HG03558 (cell line): Measurements from ENCODE around the gene ATP1A1.

ENCODE experiments used
- ATAC-seq: cut with Tn5 transposase; IDR thresholded peaks from one replicate; pipeline ENCODE4 v1.9.1; 2021; ENCODE audit warnings: moderate number of reproducible peaks; ENCODE audit not compliant: unreplicated experiment; ENCODE audit errors: extremely low read depth

The ATP1A1 gene

DNA sequence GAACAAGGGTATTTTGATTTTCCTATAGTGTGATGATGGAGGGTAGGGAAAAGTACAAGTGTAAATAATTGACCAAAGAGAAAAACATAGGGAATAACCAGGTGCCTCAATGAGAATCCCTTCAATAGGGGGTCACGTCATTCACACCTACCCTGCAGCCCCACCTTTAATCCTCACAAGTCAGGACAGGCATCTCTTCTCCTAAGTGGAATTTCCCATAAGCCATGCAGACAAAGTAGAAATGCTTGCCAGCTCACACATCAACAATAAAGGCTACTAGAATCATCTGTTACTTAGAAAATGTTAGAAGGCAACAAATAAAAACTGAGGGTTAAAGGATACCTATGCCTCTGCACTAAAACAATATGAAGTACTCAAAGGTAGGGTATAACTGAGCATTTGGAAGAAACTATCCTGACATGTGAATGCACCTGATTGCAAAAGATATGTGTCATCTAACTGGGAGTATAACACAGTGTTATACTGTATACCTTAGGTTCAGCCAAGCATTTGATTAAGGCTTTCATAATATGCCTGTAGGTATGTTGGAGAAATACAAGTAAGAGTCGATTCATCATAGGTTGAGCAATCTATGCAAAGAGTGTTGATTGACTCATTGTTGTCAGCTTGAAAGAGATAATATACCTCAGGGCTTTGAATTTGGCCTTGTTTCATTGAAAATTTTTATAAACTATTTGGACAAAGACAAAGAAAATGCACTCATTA lies 32.4 kb upstream of the ATP1A1 start:
- ATAC-seq, result no peak

DNA sequence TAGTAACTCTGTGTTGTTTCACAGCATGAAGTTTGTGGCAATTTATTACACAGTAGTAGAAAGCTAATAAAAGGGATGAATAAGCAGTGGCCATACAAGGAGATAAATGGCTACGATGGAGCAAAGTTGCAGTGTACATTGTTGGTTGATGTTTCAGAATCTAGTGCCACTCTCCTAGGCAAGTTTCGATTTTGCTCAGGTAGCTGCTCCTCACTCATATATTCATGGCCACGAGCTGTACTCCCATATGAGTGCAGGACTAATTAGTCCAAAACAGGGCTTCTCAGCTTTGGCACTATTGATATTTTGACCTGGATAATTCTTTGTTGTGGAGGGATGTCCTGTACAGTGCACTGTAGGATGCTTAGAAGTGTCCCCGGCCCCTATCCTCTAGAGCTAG lies 30.0 kb upstream of the ATP1A1 start:
- ATAC-seq, result no peak

DNA sequence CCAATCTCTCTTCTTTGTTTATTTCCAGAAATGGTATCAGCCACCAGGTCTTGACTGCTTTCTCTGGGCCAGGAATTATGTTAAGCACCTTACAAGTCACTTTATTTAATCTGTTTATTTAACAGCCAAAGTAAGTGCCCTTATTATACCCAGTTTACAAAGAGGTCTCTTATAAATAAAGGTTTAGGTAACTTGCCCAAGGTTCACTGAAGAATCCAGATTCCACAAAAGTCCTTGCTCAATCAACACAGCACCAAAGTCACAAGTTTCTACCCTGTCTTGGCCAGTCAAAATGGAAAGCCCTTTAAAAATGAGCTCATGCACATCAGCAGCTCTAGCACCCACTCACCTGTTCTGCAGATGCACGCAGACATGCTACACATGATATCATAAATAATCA lies 28.0 kb upstream of the ATP1A1 start:
- ATAC-seq, result no peak

DNA sequence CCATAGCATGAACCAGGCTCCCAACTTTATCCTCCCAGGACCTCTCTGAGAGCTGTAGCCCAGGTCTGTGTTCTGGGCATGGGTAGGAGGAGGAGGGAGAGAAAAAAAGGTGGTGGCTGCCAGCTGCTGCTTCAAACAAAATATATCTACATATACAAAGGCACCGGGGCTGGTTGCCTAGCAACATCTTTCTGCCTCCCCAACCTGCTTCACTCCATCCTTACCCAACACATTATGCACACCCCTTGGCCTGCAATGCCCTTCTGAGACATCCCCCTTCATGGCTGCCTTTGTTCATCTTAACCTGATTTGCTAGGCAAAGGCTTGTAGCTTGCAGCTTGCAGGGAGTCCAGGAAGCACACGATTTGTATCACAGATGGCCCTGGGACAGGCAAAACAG lies 27.2 kb upstream of the ATP1A1 start:
- ATAC-seq, result no peak

DNA sequence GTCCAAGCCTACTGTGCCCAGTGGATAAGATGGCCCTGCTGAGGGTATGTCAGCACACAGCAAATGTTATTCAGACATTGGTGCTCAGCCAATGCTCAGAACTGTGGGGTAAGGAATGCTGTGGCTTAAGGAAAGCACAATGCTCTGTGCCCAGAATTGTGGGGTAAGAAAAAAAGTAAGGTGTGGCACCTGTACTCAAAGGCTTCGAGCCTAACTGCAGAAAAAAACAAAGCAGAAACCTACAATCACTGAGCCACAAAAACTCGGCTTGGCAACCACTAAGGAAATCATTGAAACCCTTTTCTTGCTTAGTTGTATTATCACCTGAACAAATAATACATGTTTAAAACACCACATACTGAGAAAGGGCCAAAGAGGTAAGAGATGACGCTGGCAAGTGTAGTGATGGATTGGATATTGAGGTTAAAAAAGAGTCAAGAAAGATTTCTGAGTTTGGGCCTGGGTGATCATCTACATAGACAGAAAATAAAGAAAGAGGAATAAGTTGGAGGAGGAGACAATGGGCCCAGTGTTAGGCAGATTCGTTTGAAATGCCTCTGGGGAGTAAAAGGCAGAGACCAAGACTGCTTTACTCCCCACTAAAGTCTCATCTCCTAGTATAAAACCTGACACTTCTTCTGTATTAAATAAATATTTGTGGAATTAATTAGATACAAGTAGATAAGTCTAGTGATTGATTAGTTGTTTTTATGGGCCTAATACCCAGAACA lies 25.9 kb upstream of the ATP1A1 start:
- ATAC-seq, result no peak

DNA sequence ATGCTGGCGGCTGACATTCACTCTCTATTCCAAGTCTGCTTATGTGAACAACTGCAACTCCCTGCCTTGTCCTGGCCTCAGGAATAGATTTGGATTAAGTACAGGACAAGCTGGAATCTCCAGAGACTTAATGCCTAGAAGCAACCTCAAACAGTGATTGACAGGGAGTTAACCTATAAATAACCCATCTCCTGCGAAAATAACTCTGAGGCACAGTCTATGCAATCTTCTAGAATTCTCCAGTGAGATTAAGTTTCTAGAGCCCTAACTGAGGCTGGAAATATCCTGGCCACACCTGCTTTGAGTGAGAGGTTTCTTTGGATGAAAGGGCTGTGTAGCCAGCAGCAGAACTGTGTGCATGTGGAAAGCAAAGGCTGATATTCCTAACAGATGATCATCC lies 25.3 kb upstream of the ATP1A1 start:
- ATAC-seq, result no peak

DNA sequence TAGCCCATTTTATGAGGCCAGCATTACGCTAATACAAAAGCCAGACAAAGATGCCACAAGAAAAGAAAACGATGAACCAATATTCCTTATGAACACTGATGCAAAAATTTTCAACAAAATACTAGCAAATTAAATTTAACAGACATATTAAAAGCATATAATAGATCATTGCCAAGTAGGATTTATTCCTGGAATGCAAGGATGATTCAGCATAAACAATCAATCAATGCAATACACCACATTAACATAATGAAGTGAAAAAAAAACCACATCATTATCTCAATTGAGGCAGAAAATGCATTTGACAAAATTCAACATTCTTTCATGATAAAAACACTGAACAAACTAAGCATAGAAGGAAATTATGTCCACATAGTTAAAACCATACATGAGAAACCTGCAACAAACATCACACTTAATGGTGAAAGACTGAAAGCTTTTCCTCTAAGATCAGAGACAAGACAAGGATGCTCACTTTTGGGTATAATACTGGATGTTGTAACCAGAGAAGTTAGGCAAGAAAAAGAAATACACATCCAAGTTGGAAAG lies 22.9 kb upstream of the ATP1A1 start:
- no peak for ATAC-seq

DNA sequence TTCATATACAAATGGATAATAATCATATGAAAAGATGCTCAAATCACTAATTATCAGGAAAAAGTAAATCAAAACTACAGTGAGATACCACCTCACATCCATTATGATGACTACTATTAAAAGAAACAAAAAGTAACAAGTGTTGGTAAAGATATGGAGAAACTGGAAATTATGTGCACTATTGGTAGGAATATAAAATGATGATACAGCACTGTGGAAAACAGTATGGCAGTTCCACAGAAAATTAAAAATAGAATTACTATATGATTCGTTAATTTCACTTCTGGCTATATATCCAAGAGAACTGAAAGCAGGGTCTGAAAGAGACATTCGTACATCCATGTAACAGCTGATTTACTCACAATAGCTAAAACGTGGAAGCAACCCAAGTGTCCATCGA lies 21.1 kb upstream of the ATP1A1 start:
- no peak for ATAC-seq

DNA sequence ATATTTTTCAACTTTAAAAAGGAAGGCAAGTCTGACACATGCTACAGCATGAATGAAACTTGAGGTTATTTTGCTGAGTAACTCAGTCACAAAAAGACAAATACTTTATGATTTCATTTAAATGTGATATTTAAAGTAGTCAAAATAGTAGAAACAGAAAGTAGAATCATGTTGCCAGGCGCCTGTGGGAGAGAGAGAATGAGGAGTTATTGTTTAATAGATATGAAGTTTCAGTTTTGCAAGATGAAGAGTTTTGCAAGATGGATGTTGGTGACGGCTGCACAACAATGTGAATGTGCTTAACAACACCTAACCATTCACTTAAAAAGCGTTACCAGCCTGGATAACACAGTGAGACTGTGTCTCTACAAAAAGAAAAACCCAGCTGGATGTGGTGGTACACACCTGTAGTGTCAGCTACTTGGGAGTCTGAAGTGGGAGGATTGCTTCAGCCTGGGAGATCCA lies 20.7 kb upstream of the ATP1A1 start:
- ATAC-seq, result no peak

DNA sequence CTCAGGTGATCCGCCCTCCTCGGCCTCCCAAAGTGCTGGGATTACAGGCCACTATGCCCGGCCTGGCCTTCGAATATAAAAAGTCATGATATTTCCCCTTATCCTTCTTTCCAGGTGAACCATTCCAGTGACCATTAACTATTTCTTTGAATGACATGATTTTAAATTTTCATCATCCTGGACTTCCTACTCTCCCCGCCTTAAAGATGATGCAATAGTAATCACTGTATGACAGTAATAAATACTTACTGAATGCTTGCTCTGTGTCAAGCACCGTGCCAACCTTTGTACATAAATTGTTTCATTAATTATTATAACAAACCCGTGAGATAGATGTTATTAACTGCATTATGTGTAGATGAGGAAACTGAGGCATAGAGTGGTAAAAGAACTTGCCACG lies 19.9 kb upstream of the ATP1A1 start:
- ATAC-seq, result no peak

DNA sequence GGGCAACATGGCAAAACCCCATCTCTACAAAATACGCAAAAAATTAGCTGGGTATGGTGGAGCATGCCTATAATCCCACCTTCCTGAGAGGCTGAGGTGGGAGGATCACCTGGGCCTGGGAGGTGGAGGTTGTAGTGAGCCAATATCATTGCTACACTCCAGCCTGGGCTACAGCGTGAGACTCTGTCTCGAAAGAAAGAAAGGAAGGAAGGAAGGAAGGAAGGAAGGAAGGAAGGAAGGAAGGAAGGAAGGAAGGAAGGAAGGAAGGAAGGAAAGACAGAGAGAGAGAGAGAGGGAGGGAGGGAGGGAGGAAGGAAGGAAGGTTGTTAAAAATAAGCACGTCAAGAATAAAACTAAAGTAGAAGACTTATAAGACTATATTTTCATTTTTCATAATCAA lies 17.0 kb upstream of the ATP1A1 start:
- no peak for ATAC-seq

DNA sequence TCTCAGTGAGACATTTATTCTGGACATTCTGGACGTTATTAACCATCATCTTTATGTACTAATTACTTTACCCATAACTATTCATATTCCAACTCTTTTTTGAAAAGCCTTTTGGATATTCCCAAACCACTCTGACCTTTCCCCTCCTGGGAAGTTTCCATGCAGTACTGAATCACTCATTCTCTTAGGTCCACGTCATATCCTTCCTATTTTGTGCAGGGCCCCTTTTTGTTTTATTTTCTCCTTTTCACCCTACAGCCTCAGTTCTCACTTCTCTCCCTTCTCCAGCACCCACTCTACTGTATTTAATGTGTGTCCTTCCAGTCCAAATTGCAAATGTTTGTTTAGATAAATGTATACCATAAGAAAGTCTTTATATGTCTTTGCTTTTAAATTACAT lies 16.4 kb upstream of the ATP1A1 start:
- no peak for ATAC-seq

DNA sequence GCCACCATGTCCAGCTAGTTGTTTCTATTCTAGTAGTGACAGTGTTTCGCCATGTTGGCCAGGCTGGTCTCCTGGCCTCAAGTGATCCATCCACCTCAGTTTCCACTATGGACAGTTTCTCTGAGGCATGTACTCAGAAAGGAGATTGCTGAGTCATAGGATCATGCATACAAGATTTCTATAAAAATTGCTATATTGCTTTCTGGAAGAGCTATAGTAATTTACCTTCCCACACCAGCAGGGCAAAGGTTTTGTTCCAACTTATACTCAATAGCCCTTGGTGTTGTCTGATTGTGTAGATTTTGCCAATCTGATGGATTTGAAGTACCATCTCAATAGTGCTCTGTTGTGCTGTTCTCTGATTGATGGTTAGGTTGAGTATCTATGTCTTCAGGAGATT lies 15.6 kb upstream of the ATP1A1 start:
- ATAC-seq, result no peak

DNA sequence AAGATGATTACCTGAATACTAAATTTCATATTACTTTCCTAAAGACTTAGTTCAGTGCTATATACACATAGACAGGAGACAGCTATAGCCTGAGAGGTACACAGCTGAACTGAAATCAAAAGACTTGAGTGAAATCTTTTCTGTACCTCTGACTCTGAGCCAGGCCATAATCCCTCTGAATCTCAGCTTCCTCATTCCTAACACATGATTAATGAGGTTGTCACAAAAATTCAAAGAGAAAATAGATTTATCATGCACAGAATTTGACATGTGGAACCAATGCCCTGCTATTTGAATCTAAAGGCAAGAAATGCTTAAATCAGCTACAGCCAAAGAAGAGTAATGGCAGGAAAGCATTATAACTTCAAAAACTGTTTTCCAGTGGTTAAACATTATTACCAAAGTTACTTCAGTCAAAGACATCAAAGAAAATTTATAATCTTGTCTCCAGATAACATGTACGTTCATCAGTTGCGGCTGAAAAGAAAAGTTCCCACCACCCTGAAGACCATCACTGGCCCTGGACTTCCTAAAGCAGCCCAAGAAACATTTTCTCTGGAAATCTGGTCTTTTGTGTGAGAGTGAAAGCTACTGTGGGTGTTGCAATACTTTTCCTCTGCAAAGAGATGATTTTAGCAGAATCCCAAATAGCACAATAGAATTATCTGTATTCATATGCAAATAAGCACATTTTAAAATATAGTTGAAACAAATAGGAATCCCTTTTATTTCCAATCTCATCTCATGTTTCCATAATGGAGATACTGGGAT lies 13.8 kb upstream of the ATP1A1 start:
- ATAC-seq, result no peak

DNA sequence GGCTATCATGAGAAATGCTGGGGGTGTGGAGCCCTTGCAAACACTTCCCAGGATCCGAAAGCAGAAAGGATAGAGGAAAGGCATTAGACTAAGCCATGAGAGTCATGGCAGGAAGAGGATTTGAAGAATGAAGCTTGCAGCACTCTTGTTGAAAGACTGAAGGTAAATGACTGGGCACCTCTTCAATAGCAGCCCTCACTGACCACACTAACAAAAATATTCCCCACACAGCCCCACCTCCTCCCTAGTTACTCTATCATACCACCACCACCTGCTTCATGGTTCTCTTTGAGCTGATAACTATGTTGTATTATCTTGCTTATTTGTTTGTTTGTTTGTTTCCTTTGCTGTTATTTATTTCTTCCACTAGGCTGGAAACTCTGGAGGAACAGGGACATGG lies 13.2 kb upstream of the ATP1A1 start:
- no peak for ATAC-seq

DNA sequence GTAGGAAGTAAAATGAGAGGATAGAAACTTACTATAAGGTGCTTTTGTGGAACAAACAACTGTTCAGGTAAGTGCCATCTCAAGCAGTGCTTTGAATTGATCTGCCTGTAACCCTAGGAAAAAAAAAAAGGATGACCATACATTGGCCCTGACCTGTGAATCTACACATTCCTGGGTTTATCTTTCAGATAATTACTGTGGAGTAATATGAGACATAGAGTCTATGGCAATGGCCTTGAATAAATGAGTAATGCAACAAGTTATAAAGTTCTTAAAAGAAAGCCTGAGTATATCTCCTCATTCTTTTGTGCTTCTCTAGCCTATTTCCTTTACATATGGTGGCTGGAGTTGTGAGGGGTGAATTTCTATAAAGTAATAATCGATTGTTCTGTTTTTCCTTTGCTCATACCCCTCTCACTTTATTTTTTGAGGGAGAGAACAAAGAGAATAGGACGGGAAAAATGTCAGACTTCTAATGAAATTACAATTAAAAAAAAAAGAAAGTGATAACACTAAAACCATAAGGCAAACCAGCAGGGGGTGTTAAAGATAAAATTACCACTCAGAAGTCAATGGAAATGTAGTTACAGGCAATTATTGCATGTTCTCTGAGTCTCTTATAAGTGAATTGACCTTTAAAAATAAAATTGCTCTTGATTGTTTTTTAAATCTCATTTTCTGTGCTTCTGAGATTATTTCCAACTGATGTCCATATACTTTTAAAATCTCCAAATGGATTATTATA lies 12.4 kb upstream of the ATP1A1 start:
- ATAC-seq, result no peak

DNA sequence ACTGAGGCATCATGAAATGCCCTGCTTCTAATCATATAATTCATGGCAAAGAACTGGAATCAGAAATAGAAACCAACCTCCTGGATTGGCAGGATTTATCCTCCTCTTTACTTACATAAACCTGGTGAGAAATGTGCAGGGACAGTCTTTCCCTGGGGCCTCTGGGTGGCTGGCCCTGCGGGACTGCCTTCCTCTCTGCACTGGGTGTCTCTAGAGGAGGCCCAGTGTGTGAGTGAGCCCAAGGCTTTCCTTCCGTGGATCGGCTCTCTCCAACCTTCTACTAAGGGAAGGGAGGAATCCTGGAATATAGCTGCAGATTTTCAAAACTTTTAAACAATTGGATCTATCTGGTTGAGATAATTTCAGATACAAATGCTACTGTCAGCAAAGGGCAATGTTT lies 11.4 kb upstream of the ATP1A1 start:
- no peak for ATAC-seq

DNA sequence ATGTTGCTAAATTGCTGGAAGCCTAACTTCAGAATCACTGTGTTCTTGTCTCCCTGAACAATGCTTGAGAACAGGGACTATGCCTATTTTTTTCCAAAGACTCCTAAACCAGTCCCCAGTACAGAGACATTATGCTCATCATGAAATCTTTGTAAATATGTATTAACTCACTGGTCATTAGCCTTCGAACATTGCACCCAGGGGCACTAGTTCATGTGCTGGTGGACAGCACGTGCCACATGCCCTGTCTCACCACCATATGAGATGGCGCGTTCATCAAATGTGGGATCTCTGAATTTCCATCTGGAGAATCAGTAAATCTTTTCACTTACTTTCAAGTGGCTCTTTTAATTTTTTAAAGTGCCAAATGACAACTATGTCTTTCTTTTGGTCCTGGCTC lies 11.0 kb upstream of the ATP1A1 start:
- ATAC-seq, result no peak

DNA sequence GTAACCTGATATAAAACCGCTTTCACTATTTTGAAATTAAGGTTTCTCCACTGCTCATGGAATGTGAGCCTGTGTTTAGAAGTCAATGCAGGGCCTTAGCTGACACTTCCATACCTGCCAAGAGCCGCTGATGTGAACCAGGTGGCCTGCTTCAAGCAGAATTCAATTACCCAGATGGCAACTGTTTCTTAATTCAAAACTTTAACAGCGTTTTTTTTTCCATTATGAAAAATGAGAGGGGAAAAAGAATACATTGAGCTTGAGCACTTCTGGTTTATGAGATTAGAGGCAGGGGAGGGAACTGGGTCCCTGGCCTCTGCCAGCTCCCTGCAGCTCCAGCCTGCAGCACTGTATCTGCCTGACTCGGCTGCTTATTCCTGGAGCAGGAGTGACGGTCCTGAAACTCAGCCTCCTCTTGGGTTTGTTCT lies 7.7 kb upstream of the ATP1A1 start:
- ATAC-seq, result no peak

DNA sequence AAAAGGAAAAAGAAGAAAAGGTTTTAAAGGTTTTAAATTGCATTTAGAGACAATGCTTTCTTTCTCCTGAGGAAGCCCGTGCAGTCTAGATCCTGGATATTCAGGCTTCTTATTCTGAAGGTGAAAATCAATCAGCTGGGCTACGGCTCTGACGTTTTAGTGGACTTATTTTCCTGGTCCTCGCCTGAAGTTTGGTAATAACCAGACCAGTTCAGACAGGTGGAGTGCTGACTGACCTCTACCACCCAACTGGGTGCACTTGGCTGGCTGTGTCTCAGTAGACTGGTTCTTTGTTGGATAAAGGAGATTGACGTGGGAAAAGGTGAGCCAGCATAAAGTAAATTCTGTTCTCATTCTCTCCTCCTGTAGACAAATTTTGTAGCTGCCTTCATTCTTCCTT lies 7.2 kb upstream of the ATP1A1 start:
- ATAC-seq, result no peak
